HG03439 (cell line): ENCODE results near the gene APOL1.
"Not testable (repeated sequence)": the region's sequence is repeated elsewhere in the genome, so short reads cannot be mapped to it uniquely, and the experiment has no call there.

Experiments
- ATAC-seq: cut with Tn5 transposase; IDR thresholded peaks from one replicate; pipeline ENCODE4 v1.9.1; 2021; ENCODE audit warnings: mild to moderate bottlenecking, moderate library complexity; ENCODE audit not compliant: unreplicated experiment

Gene APOL1

GRCh38 chr22:36290391-36291075 lies 37.6 kb downstream of the APOL1 start:
- not testable (repeated sequence) for ATAC-seq

- ATAC-seq = no peak
Measured at GRCh38 chr22:36291831-36292740, 39.2 kb downstream of the APOL1 start.

- no peak for ATAC-seq
Measured at GRCh38 chr22:36292823-36293530, 40.0 kb downstream of the APOL1 start.

GRCh38 chr22:36293606-36294292 lies 40.8 kb downstream of the APOL1 start:
- ATAC-seq = no peak

- no peak for ATAC-seq
Measured at GRCh38 chr22:36294293-36294620, 41.3 kb downstream of the APOL1 start.

- no peak for ATAC-seq
Measured at GRCh38 chr22:36294801-36295200, 41.9 kb downstream of the APOL1 start.

- no peak for ATAC-seq
Measured at GRCh38 chr22:36295247-36295646, 42.3 kb downstream of the APOL1 start.

GRCh38 chr22:36296690-36297089 lies 43.8 kb downstream of the APOL1 start:
- ATAC-seq = no peak

- no peak for ATAC-seq
Measured at GRCh38 chr22:36297568-36297967, 44.6 kb downstream of the APOL1 start.

- no peak for ATAC-seq
Measured at GRCh38 chr22:36298118-36298517, 45.2 kb downstream of the APOL1 start.

GRCh38 chr22:36298601-36299000 lies 45.7 kb downstream of the APOL1 start:
- no peak for ATAC-seq

- no peak for ATAC-seq
Measured at GRCh38 chr22:36299295-36299694, 46.4 kb downstream of the APOL1 start.

GRCh38 chr22:36299911-36300310 lies 47.0 kb downstream of the APOL1 start:
- ATAC-seq = no peak

GRCh38 chr22:36300396-36301212 lies 47.7 kb downstream of the APOL1 start:
- ATAC-seq = no peak

- no peak for ATAC-seq
Measured at GRCh38 chr22:36301384-36301828, 48.5 kb downstream of the APOL1 start.

GRCh38 chr22:36301851-36302250 lies 48.9 kb downstream of the APOL1 start:
- ATAC-seq = no peak

- no peak for ATAC-seq
Measured at GRCh38 chr22:36302439-36303114, 49.6 kb downstream of the APOL1 start.

- no peak for ATAC-seq
Measured at GRCh38 chr22:36303115-36303467, 50.2 kb downstream of the APOL1 start.

- ATAC-seq = no peak
Measured at GRCh38 chr22:36303874-36304273, 50.9 kb downstream of the APOL1 start.

- ATAC-seq = no peak
Measured at GRCh38 chr22:36304429-36304828, 51.5 kb downstream of the APOL1 start.
